ENCODE measurements around the gene PCDH9.

GRCh38 chr13:66414066-66414800 is 815.9 kb downstream of the PCDH9 start:
- no peak for TF ChIP-seq CTCF (IDR thresholded peaks at IDR 0.05; ENCODE audit: insufficient read depth, low read length)
- TF ChIP-seq GABPA (IDR thresholded peaks at IDR 0.05; ENCODE audit: low read depth) = no peak
- TF ChIP-seq POLR2AphosphoS5 (IDR thresholded peaks at IDR 0.05; ENCODE audit: low read depth) = no peak
- no peak for TF ChIP-seq REST (IDR thresholded peaks at IDR 0.05; ENCODE audit: insufficient replicate concordance, low read depth)
